ENCODE data around the gene KSR1. TPM values are rescaled to one million over a fixed set of nuclear protein-coding genes. Genes with fewer than 3 reads are reported as not detected.

KSR1 gene
- 502 and 598 TPM in 2 replicates for total RNA-seq (2013; cell fraction: nucleolus; rRNA removed)
- total RNA-seq (2014; rRNA removed) (21.4 and 26.1 TPM in 2 replicates), total RNA-seq (2014; rRNA removed; fragmentation: Illumina TruSeq; extraction: Trizol) (19.7 and 20.1 TPM in 2 replicates), total RNA-seq (2021) (60.7 and 64.9 TPM in 2 replicates), polyA plus RNA-seq (2011; rRNA removed) (48.2 and 66.6 TPM in 2 replicates), polyA plus RNA-seq (2014; fragmentation: Illumina TruSeq; extraction: Trizol) (29.2 and 44.1 TPM in 2 replicates), polyA plus RNA-seq (2014; fragmentation: Nextera tagmentation; extraction: Ambion mirVana) (1 to 10 TPM in 1 of 2 experiments, under 1 TPM in 1; 0.97 to 1.7 TPM), polyA plus RNA-seq (2014; rRNA removed) (44.7 and 47.2 TPM in 2 replicates), polyA plus RNA-seq (2016; fragmentation: Nextera tagmentation; extraction: Ambion mirVana) (10 to 100 TPM; 17.5 to 18.3 TPM), polyA minus RNA-seq (2011; rRNA and poly(A)+ RNA removed) (99.3 and 144 TPM in 2 replicates), Bru-seq, nascent RNA (percentile 94 among the genes with signal in this experiment), BruChase-seq, experiment 1, labeled RNA remaining after a 6-hour chase (percentile 96 among the genes with signal in this experiment), BruChase-seq, experiment 2, labeled RNA remaining after a 2-hour chase (percentile 93 among the genes with signal in this experiment)
- 9.6 TPM for polyA plus RNA-seq (2011; ENCODE audit: low read depth)
- 61.2 and 63.3 TPM in 2 replicates for polyA plus RNA-seq (2011; cell fraction: cytosol; rRNA removed)
- polyA plus RNA-seq (2011; cell fraction: nucleus; rRNA removed) = 337 and 354 TPM in 2 replicates
- 14.1 and 24.0 TPM in 2 replicates for polyA plus RNA-seq (2012)
- 35.6 and 42.5 TPM in 2 replicates for polyA minus RNA-seq (2011; cell fraction: cytosol; rRNA and poly(A)+ RNA removed)
- 107 and 177 TPM in 2 replicates for polyA minus RNA-seq (2011; cell fraction: nucleus; rRNA and poly(A)+ RNA removed)
- long read RNA-seq, experiment 1, partial matches to known transcripts = 0 of 3 reads
- long read RNA-seq, experiment 1, other reads (novel, unspliced or antisense) = 3 of 3 reads
- long read RNA-seq, experiment 2, partial matches to known transcripts = 4 of 12 reads
- long read RNA-seq, experiment 2, other reads (novel, unspliced or antisense) = 8 of 12 reads

- FAIRE-seq (no peak), ATAC-seq (peak; percentile 89), DNase-seq (ENCODE audit: low read depth, low spot score) (no peak)
- Histone ChIP-seq H3K4me2 (ENCODE audit: control insufficient read depth, insufficient read depth) (peak within 1 kb of the TSS; percentile 84), H3K27ac (ENCODE audit: control insufficient read depth, insufficient read depth) (peak within 1 kb of the TSS; percentile 38), H2AFZ (ENCODE audit: control insufficient read depth, low read depth, low read length) (peak within 1 kb of the TSS; percentile 76), H4K20me1 (ENCODE audit: control insufficient read depth, insufficient read depth) (no peaks in the 10 kb centered on the region), H3K27me3 (replicated peaks in 1 of 2; ENCODE audit: control insufficient read depth in 2 of 2, insufficient read depth in 2 of 2, low read length in 1 of 2) (no peaks in the 10 kb centered on the region), H3K9ac (ENCODE audit: control insufficient read depth, insufficient read depth, low read length) (peak within 1 kb of the TSS; percentile 60), H3K9me3 (replicated peaks; ENCODE audit: control insufficient read depth, insufficient read depth, low read length) (no peaks in the 10 kb centered on the region), H3K4me1 (ENCODE audit: control insufficient read depth, insufficient read depth, low read length) (peaks cover 16% of the 10 kb centered on the region), H3K36me3 (ENCODE audit: control insufficient read depth in 2 of 2, insufficient read depth in 2 of 2, low read length in 1 of 2) (peaks cover 0 to 1% of the 10 kb centered on the region in 2 experiments; a peak in 2 of 4 replicates), H3K79me2 (ENCODE audit: control insufficient read depth, insufficient read depth, low read length) (peaks cover 47% of the 10 kb centered on the region), H3K4me3 (peak within 1 kb of the TSS; percentile 89)
- ChIA-PET RAD21 (ENCODE audit: unreplicated experiment) (interaction anchor here (0.6 to 9.7 kb wide), 28 partner anchors 9 to 219 kb away, joined by 3 to 229 read pairs (median 4); no protein-coding TSS in a partner anchor), CTCF (interaction anchor here (0.6 to 2.3 kb wide), 38 partner anchors 9 to 195 kb away, joined by 3 to 52 read pairs (median 4); no protein-coding TSS in a partner anchor), SMC1A (ENCODE audit: uncharacterized antibody, unreplicated experiment) (interaction anchor here (0.6 to 11.6 kb wide), 21 partner anchors 16 to 220 kb away, joined by 3 to 228 read pairs (median 4); no protein-coding TSS in a partner anchor), POLR2A (interaction anchor here (0.5 to 13.1 kb wide), 9 partner anchors 15 to 608 kb away, joined by 3 to 143 read pairs (median 3); no protein-coding TSS in a partner anchor)
- intact Hi-C loops (cut with micrococcal nuclease; ENCODE audit: unreplicated experiment) (loop anchor here (2.0 to 5.0 kb wide), 5 partner anchors 51 to 219 kb away; no protein-coding TSS in a partner anchor), in situ Hi-C loops (cut with MboI) (loop anchor here (5.0 to 25.0 kb wide), 4 partner anchors 104 to 1281 kb away; partner anchors contain the start of genes NEK8, TLCD1 and TRAF4)
- 1% methylated on average over 61 of the region's 88 CpGs for WGBS (ENCODE audit: insufficient coverage, insufficient replicate concordance, low lambda C conversion rate, missing lambda C conversion rate)
- no TSS peak for BruUV-seq (replicated peaks)
- TF ChIP-seq PAX5 (IDR thresholded peaks at IDR 0.05; ENCODE audit: borderline replicate concordance, low read depth, low read length) (0 out of 2 replicates have a peak, but pooled peaks have one; percentile 7), POLR2A (IDR thresholded peaks at IDR 0.05; ENCODE audit: low read depth, low read length) (peak; percentile 75), PRDM15 (CRISPR knock-in tag; IDR thresholded peaks at IDR 0.05) (no peak), CTCF (IDR thresholded peaks at IDR 0.05 in 2 of 3, conservative IDR thresholded peaks at IDR 0.05 in 1 of 3; ENCODE audit: control insufficient read depth in 2 of 3, extremely low read depth in 1 of 3, insufficient read depth in 1 of 3, low read depth in 3 of 3, low read length in 3 of 3) (peak; percentile 38 to 56 (median 42); a peak in 5 of 6 replicates), CHD2 (IDR thresholded peaks at IDR 0.05; ENCODE audit: borderline replicate concordance, low read depth, low read length) (peak; percentile 62), YY1 (IDR thresholded peaks at IDR 0.05; ENCODE audit: low read depth, low read length) (peak; percentile 37; the same call in 1 of the 2 replicates), ETV6 (conservative IDR thresholded peaks at IDR 0.05 in 1 of 2, IDR thresholded peaks at IDR 0.05 in 1 of 2; ENCODE audit: borderline replicate concordance in 1 of 2, low read depth in 1 of 2) (no peak), ATF7 (IDR thresholded peaks at IDR 0.05; ENCODE audit: low read depth) (no peak), NR2F1 (conservative IDR thresholded peaks at IDR 0.05) (peak; percentile 75), ZNF217 (IDR thresholded peaks at IDR 0.05) (peak; percentile 65; the same call in 1 of the 2 replicates)
These were observed at the start of gene KSR1 for GRCh38 chr17:27455914-27456680. Gene KSR1 (plus strand): TSS chr17:27456448. CDS start chr17:27456644, 196 bp downstream.

Data from GM12878 (cell line).